SK-N-SH (cell line): ENCODE results near the gene INSC. TPM values are rescaled to one million over a fixed set of nuclear protein-coding genes. Genes with fewer than 3 reads are reported as not detected.
A peak's percentile ranks its signal among the peaks of the same experiment; 100 is the strongest.

Experiments
- CTCF ChIA-PET: fragments of 300-600, 350-600 bp; formaldehyde crosslinking; extraction: SDS; loops from one replicate; lab custom pipeline; 2021; lab: Yijun Ruan, JAX
- POLR2A ChIA-PET: fragments of 350-600 bp; sonication (Branson Sonifier 250); formaldehyde crosslinking; extraction: SDS; loops from one replicate; lab custom pipeline; 2020; ENCODE audit warnings: antibody characterized with exemption, inconsistent platforms; lab: Yijun Ruan, JAX
- DNase-seq: peaks from one replicate; pipeline ENCODE4 v3.0.0; 2012
- H2AFZ ChIP-seq: fragments of 200-600 bp; sonication (generic); 2 replicates; pipeline ENCODE4 v1.8.1; 2016; ENCODE audit warnings: antibody characterized with exemption, mild to moderate bottlenecking, low read depth
- H3F3A ChIP-seq: fragments of 200-600 bp; sonication (generic); replicated peaks from 2 replicates; pipeline ENCODE3; 2016; ENCODE audit warnings: antibody characterized with exemption, mild to moderate bottlenecking; ENCODE audit not compliant: insufficient read depth
- H3K27ac ChIP-seq, 2 experiments: fragments of 200-500 bp in 1 of 2; fragments of 200-600 bp in 1 of 2; sonication (Bioruptor generic) in 1 of 2; sonication (generic), shearing (Covaris generic) in 1 of 2; 2 replicates each; pipeline versions ENCODE4 v1.5.1 to v1.6.1; 2014 to 2016; ENCODE audit warnings: low read depth in 2 of 2, inconsistent platforms in 1 of 2, low read length in 1 of 2, mild to moderate bottlenecking in 1 of 2, mixed read lengths in 1 of 2
- H3K27me3 ChIP-seq: fragments of 200-600 bp; sonication (generic), shearing (Covaris generic); 2 replicates; pipeline ENCODE4 v1.6.1; 2016; ENCODE audit warnings: mixed run types; ENCODE audit not compliant: insufficient read depth
- H3K36me3 ChIP-seq, 2 experiments: fragments of 200-500 bp in 1 of 2; fragments of 200-600 bp in 1 of 2; sonication (Bioruptor generic) in 1 of 2; sonication (generic) in 1 of 2; replicated peaks in 1 of 2; 2 replicates each; pipeline versions ENCODE3 to v1.5.1; 2014 to 2016; ENCODE audit warnings: low read length in 1 of 2, mild to moderate bottlenecking in 1 of 2; ENCODE audit not compliant: insufficient read depth in 2 of 2, control insufficient read depth in 1 of 2
- H3K4me1 ChIP-seq, 2 experiments: fragments of 200-500 bp in 1 of 2; fragments of 200-600 bp in 1 of 2; sonication (Bioruptor generic) in 1 of 2; sonication (generic), shearing (Covaris generic) in 1 of 2; 2 replicates each; pipeline versions ENCODE4 v1.5.1 to v1.6.1; 2014 to 2016; ENCODE audit warnings: low read depth in 1 of 2, low read length in 1 of 2, mixed run types in 1 of 2; ENCODE audit not compliant: insufficient read depth in 2 of 2, control insufficient read depth in 1 of 2
- H3K4me2 ChIP-seq: fragments of 200-600 bp; sonication (generic), shearing (Covaris generic); 2 replicates; pipeline ENCODE4 v1.6.1; 2017; ENCODE audit warnings: mixed run types
- H3K4me3 ChIP-seq, 2 experiments: fragments of 200-500 bp in 1 of 2; fragments of 200-600 bp in 1 of 2; sonication (Bioruptor generic) in 1 of 2; sonication (generic), shearing (Covaris generic) in 1 of 2; 2 replicates each; pipeline versions ENCODE4 v1.5.1 to v1.8.1; 2014 to 2016; ENCODE audit warnings: low read depth in 2 of 2, inconsistent platforms in 1 of 2, low read length in 1 of 2, mild to moderate bottlenecking in 1 of 2, mixed read lengths in 1 of 2, moderate library complexity in 1 of 2
- H3K79me2 ChIP-seq: fragments of 200-600 bp; sonication (generic); 2 replicates; pipeline ENCODE4 v1.8.1; 2017; ENCODE audit warnings: mild to moderate bottlenecking; ENCODE audit not compliant: insufficient read depth
- H3K9ac ChIP-seq: fragments of 200-600 bp; sonication (generic); 2 replicates; pipeline ENCODE4 v1.6.1; 2017; ENCODE audit warnings: mixed run types
- H3K9me2 ChIP-seq: fragments of 200-600 bp; sonication (generic); 2 replicates; pipeline ENCODE4 v1.6.1; 2017; ENCODE audit warnings: mixed run types
- H3K9me3 ChIP-seq: fragments of 200-600 bp; sonication (generic); 2 replicates; pipeline ENCODE4 v1.6.1; 2017; ENCODE audit warnings: mixed run types, mild to moderate bottlenecking, moderate library complexity
- H4K20me1 ChIP-seq: fragments of 200-600 bp; sonication (generic); 2 replicates; pipeline ENCODE4 v1.6.1; 2017; ENCODE audit warnings: mild to moderate bottlenecking, mixed run types; ENCODE audit not compliant: insufficient read depth
- ELF1 ChIP-seq: IDR thresholded peaks from 2 replicates; pipeline ENCODE4 v1.4.0; 2012
- FOXJ3 ChIP-seq: sonication (generic); formaldehyde crosslinking; IDR thresholded peaks from 2 replicates; pipeline ENCODE4 v1.5.1; 2020; ENCODE audit warnings: mild to moderate bottlenecking, missing genetic modification reagents
- MEF2A ChIP-seq: IDR thresholded peaks from 2 replicates; pipeline ENCODE4 v1.4.0; 2012; ENCODE audit warnings: low read depth, borderline replicate concordance
- POLR2AphosphoS5 ChIP-seq: IDR thresholded peaks from 2 replicates; pipeline ENCODE4 v1.6.1; 2012; ENCODE audit warnings: low read depth, low read length
- RFX5 ChIP-seq: IDR thresholded peaks from 2 replicates; pipeline ENCODE4 v1.6.1; 2012; ENCODE audit warnings: mild to moderate bottlenecking, improper control_type of control experiment, low read length
- TCF12 ChIP-seq: IDR thresholded peaks from 2 replicates; pipeline ENCODE4 v1.4.0; 2012
- YY1 ChIP-seq: IDR thresholded peaks from 2 replicates; pipeline ENCODE4 v1.4.0; 2012; ENCODE audit warnings: low read depth, mild to moderate bottlenecking
- WGBS: methylation state at CpG from one replicate; pipeline ENCODE4 v1.1.6; 2017; ENCODE audit warnings: low lambda C conversion rate; 5-methylcytosine and 5-hydroxymethylcytosine counted together
- polyA plus RNA-seq, 3 experiments: library from polyadenylated mRNA; depleted of rRNA; stranded (reverse); fragments of >200 nt; gene quantifications; 2 replicates each; pipeline ENCODE4 v1.2.3, GENCODE V29; 2012
- TF ChIP-seq, protein P1 (sequence below): fragments of 150-350 bp; IDR thresholded peaks from 2 replicates; pipeline ENCODE4 v1.6.1; 2017; ENCODE audit warnings: antibody characterized with exemption, low read length, low read depth, borderline replicate concordance
- TF ChIP-seq, protein P2 (sequence below): fragments of 150-350 bp; IDR thresholded peaks from 2 replicates; pipeline ENCODE4 v1.6.1; 2016; ENCODE audit warnings: mild to moderate bottlenecking, low read depth, low read length
- TF ChIP-seq, protein P3 (sequence below): IDR thresholded peaks from 2 replicates; pipeline ENCODE4 v1.6.1; 2012; ENCODE audit warnings: mild to moderate bottlenecking, low read depth, low read length, moderate library complexity
- TF ChIP-seq, protein P4 (sequence below): fragments of 200-600 bp; sonication (generic); IDR thresholded peaks from 2 replicates; pipeline ENCODE4 v1.6.1; 2017; ENCODE audit warnings: antibody characterized with exemption, mild to moderate bottlenecking, moderate library complexity

INSC gene
- polyA plus RNA-seq, 1 of the 3 experiments (the other 2 are of a cell fraction) = not detected

DNA sequence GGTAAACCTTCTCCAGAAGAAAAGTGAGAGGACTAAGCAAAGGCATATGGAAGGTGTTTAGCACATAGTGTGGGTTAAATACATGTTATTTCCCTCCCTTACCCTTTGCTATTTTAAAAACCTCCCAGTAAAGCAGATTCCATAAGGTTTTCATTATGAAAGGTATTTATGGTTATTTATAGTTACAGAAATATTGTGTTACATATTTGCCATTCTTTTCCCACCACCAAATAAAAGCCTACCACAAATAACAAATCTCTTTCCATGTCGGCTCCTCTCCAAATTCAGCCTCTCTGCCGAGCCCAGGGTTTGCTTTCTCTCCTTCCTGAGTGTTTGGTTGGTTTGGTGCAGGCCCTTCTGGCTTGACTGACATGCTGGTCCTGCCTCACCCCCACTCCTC lies 64.4 kb downstream of the INSC start:
- DNase-seq = no peak
- Histone ChIP-seq H3K36me3 (no peaks in the 10 kb centered on the region), H3F3A (no peaks in the 10 kb centered on the region), H3K9me2 (no peaks in the 10 kb centered on the region), H3K9me3 (no peaks in the 10 kb centered on the region), H4K20me1 (no peaks in the 10 kb centered on the region), H3K4me1 (peaks cover 0 to 7% of the 10 kb centered on the region in 2 experiments; a peak in 2 of 4 replicates), H3K4me3 (no peak overlapping the region), H3K9ac (no peak overlapping the region), H3K4me2 (peak overlapping the region; percentile 63; the same call in 1 of the 2 replicates), H3K27me3 (no peaks in the 10 kb centered on the region), H2AFZ (0 out of 2 replicates have a peak overlapping the region, but pooled peaks have one; percentile 9), H3K79me2 (no peaks in the 10 kb centered on the region), H3K27ac (peak overlapping the region in 1 of 2 experiments; percentile 28; a peak in 1 of 4 replicates)
- ChIA-PET POLR2A (no interaction called here), CTCF (no interaction called here)
- 31% methylated on average over 2 of the region's 2 CpGs for WGBS
- TF ChIP-seq ELF1 = no peak
- TF ChIP-seq MEF2A = peak; percentile 28; the same call in 1 of the 2 replicates
- peak; percentile 50 for TF ChIP-seq TCF12

DNA sequence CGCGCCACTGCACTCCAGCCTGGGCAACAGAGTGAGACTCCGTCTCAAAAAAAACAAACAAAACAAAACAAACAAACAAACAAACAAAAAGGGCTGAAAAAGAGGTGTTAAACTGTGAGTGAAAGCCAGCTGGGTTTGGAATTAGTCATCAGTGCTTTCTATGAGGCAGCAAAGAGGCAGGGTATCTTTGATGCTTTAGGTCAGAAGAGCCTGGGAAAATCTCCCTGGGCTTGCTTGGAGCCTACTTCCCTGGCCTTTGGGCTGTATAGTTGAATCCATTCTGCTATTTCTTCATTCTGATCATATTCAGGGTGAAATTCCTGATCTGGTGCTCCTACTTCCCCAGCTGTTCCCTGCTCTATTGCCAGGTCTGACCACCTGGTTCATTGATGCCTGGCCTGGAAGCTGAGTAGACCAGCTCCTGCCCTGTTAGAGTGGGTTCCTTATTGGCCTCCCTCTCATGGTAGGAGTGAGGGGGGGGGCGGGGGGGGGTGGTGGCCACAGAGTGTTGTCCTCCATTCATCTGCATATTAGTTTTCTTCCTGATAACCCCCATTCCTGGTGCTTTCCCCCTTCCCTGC lies 65.6 kb downstream of the INSC start:
- no peaks in the 10 kb centered on the region for H4K20me1 ChIP-seq
- H2AFZ ChIP-seq = no peak overlapping the region
- no peaks in the 10 kb centered on the region for H3K9me3 ChIP-seq
- no peak overlapping the region for H3K4me3 ChIP-seq
- no peaks in the 10 kb centered on the region for H3K9me2 ChIP-seq
- no peak overlapping the region for H3K27ac ChIP-seq
- H3K9ac ChIP-seq = no peak overlapping the region
- TF ChIP-seq RFX5 (no peak), YY1 (no peak), POLR2AphosphoS5 (no peak), FOXJ3 (CRISPR knock-in tag) (no peak)
- TF ChIP-seq, protein P1, sequence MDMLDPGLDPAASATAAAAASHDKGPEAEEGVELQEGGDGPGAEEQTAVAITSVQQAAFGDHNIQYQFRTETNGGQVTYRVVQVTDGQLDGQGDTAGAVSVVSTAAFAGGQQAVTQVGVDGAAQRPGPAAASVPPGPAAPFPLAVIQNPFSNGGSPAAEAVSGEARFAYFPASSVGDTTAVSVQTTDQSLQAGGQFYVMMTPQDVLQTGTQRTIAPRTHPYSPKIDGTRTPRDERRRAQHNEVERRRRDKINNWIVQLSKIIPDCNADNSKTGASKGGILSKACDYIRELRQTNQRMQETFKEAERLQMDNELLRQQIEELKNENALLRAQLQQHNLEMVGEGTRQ = no peak
- TF ChIP-seq, protein P2, sequence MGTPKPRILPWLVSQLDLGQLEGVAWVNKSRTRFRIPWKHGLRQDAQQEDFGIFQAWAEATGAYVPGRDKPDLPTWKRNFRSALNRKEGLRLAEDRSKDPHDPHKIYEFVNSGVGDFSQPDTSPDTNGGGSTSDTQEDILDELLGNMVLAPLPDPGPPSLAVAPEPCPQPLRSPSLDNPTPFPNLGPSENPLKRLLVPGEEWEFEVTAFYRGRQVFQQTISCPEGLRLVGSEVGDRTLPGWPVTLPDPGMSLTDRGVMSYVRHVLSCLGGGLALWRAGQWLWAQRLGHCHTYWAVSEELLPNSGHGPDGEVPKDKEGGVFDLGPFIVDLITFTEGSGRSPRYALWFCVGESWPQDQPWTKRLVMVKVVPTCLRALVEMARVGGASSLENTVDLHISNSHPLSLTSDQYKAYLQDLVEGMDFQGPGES = no peak
- TF ChIP-seq, protein P3, sequence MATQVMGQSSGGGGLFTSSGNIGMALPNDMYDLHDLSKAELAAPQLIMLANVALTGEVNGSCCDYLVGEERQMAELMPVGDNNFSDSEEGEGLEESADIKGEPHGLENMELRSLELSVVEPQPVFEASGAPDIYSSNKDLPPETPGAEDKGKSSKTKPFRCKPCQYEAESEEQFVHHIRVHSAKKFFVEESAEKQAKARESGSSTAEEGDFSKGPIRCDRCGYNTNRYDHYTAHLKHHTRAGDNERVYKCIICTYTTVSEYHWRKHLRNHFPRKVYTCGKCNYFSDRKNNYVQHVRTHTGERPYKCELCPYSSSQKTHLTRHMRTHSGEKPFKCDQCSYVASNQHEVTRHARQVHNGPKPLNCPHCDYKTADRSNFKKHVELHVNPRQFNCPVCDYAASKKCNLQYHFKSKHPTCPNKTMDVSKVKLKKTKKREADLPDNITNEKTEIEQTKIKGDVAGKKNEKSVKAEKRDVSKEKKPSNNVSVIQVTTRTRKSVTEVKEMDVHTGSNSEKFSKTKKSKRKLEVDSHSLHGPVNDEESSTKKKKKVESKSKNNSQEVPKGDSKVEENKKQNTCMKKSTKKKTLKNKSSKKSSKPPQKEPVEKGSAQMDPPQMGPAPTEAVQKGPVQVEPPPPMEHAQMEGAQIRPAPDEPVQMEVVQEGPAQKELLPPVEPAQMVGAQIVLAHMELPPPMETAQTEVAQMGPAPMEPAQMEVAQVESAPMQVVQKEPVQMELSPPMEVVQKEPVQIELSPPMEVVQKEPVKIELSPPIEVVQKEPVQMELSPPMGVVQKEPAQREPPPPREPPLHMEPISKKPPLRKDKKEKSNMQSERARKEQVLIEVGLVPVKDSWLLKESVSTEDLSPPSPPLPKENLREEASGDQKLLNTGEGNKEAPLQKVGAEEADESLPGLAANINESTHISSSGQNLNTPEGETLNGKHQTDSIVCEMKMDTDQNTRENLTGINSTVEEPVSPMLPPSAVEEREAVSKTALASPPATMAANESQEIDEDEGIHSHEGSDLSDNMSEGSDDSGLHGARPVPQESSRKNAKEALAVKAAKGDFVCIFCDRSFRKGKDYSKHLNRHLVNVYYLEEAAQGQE = no peak
- TF ChIP-seq, protein P4, sequence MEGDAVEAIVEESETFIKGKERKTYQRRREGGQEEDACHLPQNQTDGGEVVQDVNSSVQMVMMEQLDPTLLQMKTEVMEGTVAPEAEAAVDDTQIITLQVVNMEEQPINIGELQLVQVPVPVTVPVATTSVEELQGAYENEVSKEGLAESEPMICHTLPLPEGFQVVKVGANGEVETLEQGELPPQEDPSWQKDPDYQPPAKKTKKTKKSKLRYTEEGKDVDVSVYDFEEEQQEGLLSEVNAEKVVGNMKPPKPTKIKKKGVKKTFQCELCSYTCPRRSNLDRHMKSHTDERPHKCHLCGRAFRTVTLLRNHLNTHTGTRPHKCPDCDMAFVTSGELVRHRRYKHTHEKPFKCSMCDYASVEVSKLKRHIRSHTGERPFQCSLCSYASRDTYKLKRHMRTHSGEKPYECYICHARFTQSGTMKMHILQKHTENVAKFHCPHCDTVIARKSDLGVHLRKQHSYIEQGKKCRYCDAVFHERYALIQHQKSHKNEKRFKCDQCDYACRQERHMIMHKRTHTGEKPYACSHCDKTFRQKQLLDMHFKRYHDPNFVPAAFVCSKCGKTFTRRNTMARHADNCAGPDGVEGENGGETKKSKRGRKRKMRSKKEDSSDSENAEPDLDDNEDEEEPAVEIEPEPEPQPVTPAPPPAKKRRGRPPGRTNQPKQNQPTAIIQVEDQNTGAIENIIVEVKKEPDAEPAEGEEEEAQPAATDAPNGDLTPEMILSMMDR = no peak
- H3K4me2 ChIP-seq = no peak overlapping the region
- H3K27me3 ChIP-seq = no peaks in the 10 kb centered on the region
- DNase-seq = no peak
- ChIA-PET POLR2A (no interaction called here), CTCF (interaction anchor here (0.8 to 1.1 kb wide), 4 partner anchors 23 to 107 kb away, joined by 3 to 4 read pairs (median 3); partner anchors contain the start of gene CALCB)
- no peaks in the 10 kb centered on the region for H3K36me3 ChIP-seq
- H3K4me1 ChIP-seq = peaks cover 0 to 7% of the 10 kb centered on the region in 2 experiments; a peak in 2 of 4 replicates
- H3F3A ChIP-seq = no peaks in the 10 kb centered on the region
- no peaks in the 10 kb centered on the region for H3K79me2 ChIP-seq
- WGBS = 55% methylated on average over 4 of the region's 4 CpGs
